Retinal pigment epithelial cell (primary cell): ENCODE results near the gene RP2.

Source experiments
- DNase-seq: peaks from one replicate; pipeline ENCODE4 v3.0.0-alpha.2; 2010; ENCODE audit warnings: low read depth
- H3K4me3 ChIP-seq: 2 replicates; pipeline ENCODE4 v1.5.1; 2011; ENCODE audit warnings: mild to moderate bottlenecking, low read length, control low read depth, moderate library complexity
- CTCF ChIP-seq: conservative IDR thresholded peaks from 2 replicates; pipeline ENCODE4 v1.5.1; 2011; ENCODE audit warnings: low read depth, low read length, control low read depth, inconsistent platforms

The RP2 gene

GRCh38 chrX:46903458-46904242 is 66.8 kb downstream of the RP2 start:
- peak; percentile 38 for DNase-seq
- TF ChIP-seq CTCF: peak; percentile 65
- H3K4me3 ChIP-seq: peak overlapping the region; percentile 59

- H3K4me3 ChIP-seq: no peak overlapping the region
- no peak for TF ChIP-seq CTCF
- no peak for DNase-seq
Observed at GRCh38 chrX:46904626-46905025, 67.8 kb downstream of the RP2 start.

GRCh38 chrX:46910415-46910814 is 73.6 kb downstream of the RP2 start:
- no peak overlapping the region for H3K4me3 ChIP-seq
- DNase-seq: no peak
- no peak for TF ChIP-seq CTCF

- no peak for TF ChIP-seq CTCF
- peak within 1 kb of the TSS; percentile 59 for H3K4me3 ChIP-seq
- DNase-seq: no peak
Observed at GRCh38 chrX:46912098-46912602, 75.3 kb downstream of the RP2 start, which contains the start of gene JADE3. Gene JADE3, plus strand, starts transcription at chrX:46912421. Its CDS starts 72,474 bp downstream, at chrX:46984895.

GRCh38 chrX:46912603-46913491 is 76.0 kb downstream of the RP2 start:
- no peak for DNase-seq
- H3K4me3 ChIP-seq: peak overlapping the region; percentile 59
- TF ChIP-seq CTCF: peak; percentile 49

- no peak for TF ChIP-seq CTCF
- DNase-seq: no peak
- H3K4me3 ChIP-seq: peak overlapping the region; percentile 59
Observed at GRCh38 chrX:46913667-46914066, 76.8 kb downstream of the RP2 start.
